H7 (cell line): ENCODE measurements around the gene SH2D4B. TPM values are rescaled to one million over a fixed set of nuclear protein-coding genes. Genes with fewer than 3 reads are reported as not detected.
"Not testable (repeated sequence)": the region's sequence is repeated elsewhere in the genome, so short reads cannot be mapped to it uniquely, and the experiment has no call there.

Experiments
- DNase-seq: peaks from one replicate; pipeline ENCODE4 v3.0.0; 2012
- H3K27me3 ChIP-seq: 2 replicates; pipeline ENCODE4 v1.6.0; 2011; ENCODE audit warnings: mild to moderate bottlenecking, low read length; ENCODE audit not compliant: control insufficient read depth, insufficient read depth
- H3K36me3 ChIP-seq: replicated peaks from 2 replicates; pipeline ENCODE4 v1.5.1; 2011; ENCODE audit warnings: low read length; ENCODE audit not compliant: control insufficient read depth, insufficient read depth
- H3K4me3 ChIP-seq: 2 replicates; pipeline ENCODE4 v1.5.1; 2011; ENCODE audit warnings: low read depth, mild to moderate bottlenecking, control low read depth, low read length, moderate library complexity; ENCODE audit not compliant: insufficient read depth
- total RNA-seq: library from RNA; depleted of rRNA; stranded (reverse); fragments of >200 nt; shearing (Covaris generic); gene quantifications from 2 replicates; pipeline ENCODE4 v1.2.3, GENCODE V29; 2014

The SH2D4B gene
- total RNA-seq, 1 experiment from 2014 or later, result not detected

- Histone ChIP-seq H3K4me3 (no peak overlapping the region), H3K27me3 (no peaks in the 10 kb centered on the region), H3K36me3 (no peaks in the 10 kb centered on the region)
- no peak for DNase-seq
Measured at GRCh38 chr10:80528901-80529300, 8.8 kb upstream of the SH2D4B start.

- DNase-seq, result no peak
- Histone ChIP-seq H3K4me3 (no peak overlapping the region), H3K36me3 (no peaks in the 10 kb centered on the region), H3K27me3 (no peaks in the 10 kb centered on the region)
Measured at GRCh38 chr10:80529604-80530003, 8.1 kb upstream of the SH2D4B start.

DNA sequence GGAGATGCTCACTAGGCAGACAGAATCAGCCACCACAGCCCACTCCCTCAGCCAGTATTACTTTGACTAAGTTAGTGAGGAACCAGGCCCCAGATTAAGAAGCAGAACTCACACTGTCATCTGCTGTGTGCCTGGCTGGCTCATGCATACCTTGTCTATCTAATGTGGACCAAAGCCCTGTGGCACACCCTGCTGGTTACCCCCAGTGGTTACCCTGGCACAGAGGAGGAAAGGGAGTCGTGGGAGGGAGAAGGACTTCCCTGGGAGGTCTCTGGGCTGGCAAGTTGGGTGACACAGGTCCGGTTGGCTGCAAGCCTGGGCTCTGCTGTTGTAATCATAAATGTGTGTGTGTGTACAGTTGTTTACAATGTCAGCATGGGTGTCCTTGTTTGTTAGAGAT, 7.5 kb upstream of the SH2D4B start:
- Histone ChIP-seq H3K27me3 (no peaks in the 10 kb centered on the region), H3K4me3 (no peak overlapping the region), H3K36me3 (no peaks in the 10 kb centered on the region)
- peak; percentile 68 for DNase-seq

DNA sequence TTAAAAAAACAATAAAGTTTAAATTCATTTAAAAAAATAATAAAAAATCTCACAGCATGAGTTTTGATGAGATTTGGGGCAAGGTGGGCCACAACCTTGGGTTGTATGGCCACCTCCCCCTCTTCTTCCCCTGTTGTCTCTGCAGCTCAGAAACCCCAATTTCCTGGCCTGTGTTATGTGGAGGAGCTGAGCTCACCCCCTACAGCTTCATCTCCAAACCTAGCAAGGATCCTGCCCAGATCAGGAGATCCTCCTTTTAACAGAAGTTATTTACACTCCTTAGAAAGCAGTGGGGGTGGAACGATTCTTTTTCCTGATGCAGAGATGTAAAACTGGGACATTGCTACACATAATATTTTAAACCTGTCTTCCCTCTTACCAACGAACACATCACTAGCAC, 6.9 kb upstream of the SH2D4B start:
- Histone ChIP-seq H3K4me3 (no peak overlapping the region), H3K36me3 (no peaks in the 10 kb centered on the region), H3K27me3 (no peaks in the 10 kb centered on the region)
- DNase-seq, result peak; percentile 61

- no peak for DNase-seq
- Histone ChIP-seq H3K4me3 (no peak overlapping the region), H3K36me3 (no peaks in the 10 kb centered on the region), H3K27me3 (no peaks in the 10 kb centered on the region)
Measured at GRCh38 chr10:80532571-80532970, 5.1 kb upstream of the SH2D4B start.

- DNase-seq, H3K36me3 ChIP-seq, H3K4me3 ChIP-seq, H3K27me3 ChIP-seq: not testable (repeated sequence)
Measured at GRCh38 chr10:80534059-80534458, 3.6 kb upstream of the SH2D4B start.

DNA sequence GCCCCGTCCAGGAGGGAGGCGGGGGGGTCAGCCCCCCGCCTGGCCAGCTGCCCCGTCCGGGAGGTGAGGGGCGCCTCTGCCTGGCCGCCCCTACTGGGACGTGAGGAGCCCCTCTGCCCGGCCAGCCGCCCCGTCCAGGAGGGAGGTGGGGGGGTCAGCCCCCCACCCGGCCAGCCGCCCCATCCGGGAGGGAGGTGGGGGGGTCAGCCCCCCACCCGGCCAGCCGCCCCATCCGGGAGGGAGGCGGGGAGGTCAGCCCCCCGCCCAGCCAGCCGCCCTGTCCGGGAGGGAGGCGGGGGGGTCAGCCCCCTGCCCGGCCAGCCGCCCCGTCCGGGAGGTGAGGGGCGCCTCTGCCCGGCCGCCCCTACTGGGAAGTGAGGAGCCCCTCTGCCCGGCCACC, 3.1 kb upstream of the SH2D4B start:
- H3K27me3 ChIP-seq, H3K4me3 ChIP-seq, DNase-seq, H3K36me3 ChIP-seq: not testable (repeated sequence)

GRCh38 chr10:80535671-80536360, 1.9 kb upstream of the SH2D4B start:
- H3K4me3 ChIP-seq, result peak overlapping the region; percentile 22; the same call in 1 of the 2 replicates
- DNase-seq, result peak; percentile 96
- H3K36me3 ChIP-seq, result no peaks in the 10 kb centered on the region

DNA sequence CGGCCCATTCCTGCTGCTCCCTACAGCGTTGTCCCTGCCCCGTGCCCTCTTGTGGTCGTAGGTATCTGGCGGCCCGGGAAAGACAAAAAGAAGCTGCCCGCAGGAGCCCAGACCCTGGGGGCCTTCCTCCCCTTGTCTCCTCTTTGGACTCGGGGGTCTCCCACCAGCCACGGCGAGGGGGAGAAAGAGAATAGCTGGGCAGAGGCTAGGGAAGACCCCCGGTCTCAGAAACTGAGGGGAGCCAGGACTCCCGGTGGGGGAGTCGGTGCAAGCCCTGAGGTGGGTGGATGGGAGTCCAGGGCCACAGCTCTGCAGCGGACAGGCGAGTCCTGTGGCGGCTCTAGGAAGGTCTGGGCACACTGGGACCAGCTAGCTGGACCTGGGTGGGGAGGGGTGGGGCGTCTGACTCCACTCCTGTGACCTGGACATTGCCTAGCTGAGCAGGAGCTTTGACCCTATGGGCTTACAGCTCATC, 1.3 kb upstream of the SH2D4B start:
- DNase-seq, result no peak
- H3K36me3 ChIP-seq, result no peaks in the 10 kb centered on the region
- no peaks in the 10 kb centered on the region for H3K27me3 ChIP-seq
- H3K4me3 ChIP-seq, result peak overlapping the region; percentile 22; the same call in 1 of the 2 replicates

More at GRCh38 chr10:80535671-80536360, 1.9 kb upstream of the SH2D4B start:
- H3K27me3 ChIP-seq, result no peaks in the 10 kb centered on the region

- no peak overlapping the region for H3K4me3 ChIP-seq
- peak; percentile 17 for DNase-seq
- H3K27me3 ChIP-seq, result no peaks in the 10 kb centered on the region
- H3K36me3 ChIP-seq, result no peaks in the 10 kb centered on the region
Measured at GRCh38 chr10:80537086-80537735, 491 bp upstream of the SH2D4B start.

DNA sequence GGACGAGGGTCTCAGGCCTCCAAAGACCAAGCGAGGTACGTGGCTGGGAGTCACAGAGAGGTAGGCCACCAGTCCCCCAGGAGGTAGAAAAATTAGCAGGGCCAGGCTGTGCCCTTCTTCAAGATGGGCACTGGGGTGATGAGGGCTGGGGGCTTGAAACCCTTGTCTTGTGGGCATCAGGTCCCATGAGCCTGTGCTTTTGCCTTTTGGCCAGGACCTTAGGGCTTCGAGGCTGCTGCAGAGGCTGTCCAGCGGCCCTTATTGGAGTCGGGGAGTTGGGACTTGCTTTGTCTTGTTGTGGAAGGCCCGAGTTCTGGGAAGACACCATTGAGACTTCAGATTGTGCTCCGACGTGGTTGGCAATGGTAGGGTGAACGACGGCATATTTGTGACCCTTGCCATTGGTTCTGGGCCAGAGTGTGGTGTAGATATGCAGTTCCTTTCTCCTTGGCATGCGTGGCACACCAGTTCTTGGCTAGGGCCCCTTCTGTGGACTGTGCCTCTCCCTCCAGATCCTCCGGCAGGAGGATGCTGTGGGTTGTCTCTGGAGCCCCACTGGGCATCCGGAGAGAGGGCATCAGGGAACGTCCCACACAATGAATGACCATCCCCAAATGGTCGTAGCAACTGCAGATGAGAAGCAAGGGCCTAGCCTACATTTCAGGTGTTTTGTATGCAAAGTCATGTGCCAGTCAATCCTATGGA, 931 bp downstream of the SH2D4B start:
- no peaks in the 10 kb centered on the region for H3K27me3 ChIP-seq
- no peak overlapping the region for H3K4me3 ChIP-seq
- peak; percentile 16 for DNase-seq
- no peaks in the 10 kb centered on the region for H3K36me3 ChIP-seq

DNA sequence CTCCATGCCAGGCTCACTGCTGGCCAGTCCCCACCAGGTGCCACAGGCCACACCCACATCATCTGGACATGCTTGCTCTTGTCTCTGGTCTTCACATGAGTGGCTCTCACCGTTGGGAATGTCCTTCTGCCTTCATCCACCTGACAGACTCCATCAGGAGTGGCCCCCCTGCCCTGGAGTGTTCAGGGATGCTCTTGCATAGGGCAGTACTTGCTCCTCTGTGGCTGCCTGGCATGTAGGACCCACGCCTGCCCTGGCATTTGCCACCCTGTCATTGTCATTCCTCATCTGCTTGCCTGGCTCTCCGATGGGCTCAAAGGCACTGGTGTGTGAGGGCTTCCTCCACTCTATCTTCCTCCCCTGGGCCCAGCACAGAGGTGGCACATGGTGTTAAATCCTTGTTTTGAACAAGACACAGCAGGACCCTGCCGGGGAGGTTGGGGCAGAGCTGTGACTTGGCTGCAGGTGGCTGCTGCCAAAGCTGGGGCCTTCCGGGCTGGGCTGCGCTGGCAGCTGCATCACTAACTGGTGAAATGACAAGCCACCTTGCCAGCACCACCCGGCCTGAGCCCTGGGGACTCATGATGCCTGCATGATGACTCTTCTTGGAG, 1.8 kb downstream of the SH2D4B start:
- H3K27me3 ChIP-seq, result no peaks in the 10 kb centered on the region
- peak; percentile 12 for DNase-seq
- no peaks in the 10 kb centered on the region for H3K36me3 ChIP-seq
- no peak overlapping the region for H3K4me3 ChIP-seq

DNA sequence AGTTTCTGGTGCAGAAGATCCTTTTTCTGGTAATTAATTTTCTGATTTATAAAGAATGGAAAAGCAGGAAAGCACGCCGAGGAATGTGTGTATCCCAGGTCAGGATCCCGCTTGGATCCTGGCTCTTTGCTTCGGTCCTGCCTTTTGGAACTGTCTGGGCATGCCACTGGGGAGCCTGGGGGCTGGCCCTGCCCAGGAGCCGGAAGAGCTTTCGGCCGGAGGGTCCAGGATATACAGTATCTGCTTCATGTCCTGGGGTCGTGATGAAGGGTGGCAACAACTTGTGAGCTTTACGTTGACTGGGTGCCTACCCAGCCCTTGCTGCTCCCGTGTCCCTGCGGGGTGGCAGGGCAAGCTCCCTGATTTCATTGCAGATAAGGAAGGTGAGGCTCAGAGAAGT, 2.4 kb downstream of the SH2D4B start:
- DNase-seq, result peak; percentile 38
- no peaks in the 10 kb centered on the region for H3K36me3 ChIP-seq

GRCh38 chr10:80540618-80540980, 2.9 kb downstream of the SH2D4B start:
- Histone ChIP-seq H3K36me3 (no peaks in the 10 kb centered on the region), H3K27me3 (no peaks in the 10 kb centered on the region), H3K4me3 (no peak overlapping the region)
- DNase-seq, result no peak

More for the DNA sequence above, 2.4 kb downstream of the SH2D4B start:
- Histone ChIP-seq H3K27me3 (no peaks in the 10 kb centered on the region), H3K4me3 (no peak overlapping the region)
